RPMI8226 (cell line): ENCODE results near the gene KAZN.

Source experiments
- DNase-seq: peaks from one replicate; pipeline ENCODE4 v3.0.0-alpha.2; 2015

The KAZN gene

DNA sequence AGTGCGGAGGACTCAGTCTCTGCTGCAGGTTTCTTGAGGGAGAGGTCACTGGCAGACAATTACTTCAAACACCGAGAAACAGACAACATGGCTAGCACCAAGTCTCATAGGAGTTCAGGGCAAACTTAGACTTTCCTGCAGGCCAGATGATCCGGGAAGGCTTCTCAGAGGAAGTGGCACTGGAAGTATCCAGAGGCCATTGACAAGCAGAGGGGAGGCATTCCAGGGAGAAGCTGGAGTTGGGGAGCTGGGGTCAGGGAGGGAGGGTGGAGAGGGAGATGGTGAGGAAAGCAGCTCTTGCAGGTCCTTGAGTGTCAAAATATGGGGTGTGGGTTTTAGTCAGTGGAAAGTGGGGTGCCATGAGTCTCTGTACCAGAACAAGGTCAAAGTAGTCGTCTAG is 147.9 kb downstream of the KAZN start:
- DNase-seq, result no peak

DNA sequence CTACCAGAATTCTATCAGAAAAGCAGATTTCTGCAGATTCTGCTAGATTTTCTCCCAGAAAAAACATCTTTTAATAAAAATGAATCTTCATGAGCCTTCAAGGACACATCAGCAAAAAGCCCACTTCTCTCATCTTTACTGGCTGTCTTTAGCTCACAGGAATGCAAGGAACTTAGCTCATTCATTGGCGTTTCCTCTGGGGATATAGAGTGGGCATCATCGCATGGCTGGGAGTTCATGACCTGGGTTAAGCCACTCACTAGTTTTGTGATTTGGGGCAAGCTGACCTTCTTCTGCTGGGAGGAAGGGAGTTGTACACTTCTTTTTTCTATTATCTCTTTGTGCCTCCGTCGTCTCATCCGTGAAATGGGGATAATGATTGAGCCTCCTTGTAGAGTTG is 149.7 kb downstream of the KAZN start:
- DNase-seq, result no peak

DNA sequence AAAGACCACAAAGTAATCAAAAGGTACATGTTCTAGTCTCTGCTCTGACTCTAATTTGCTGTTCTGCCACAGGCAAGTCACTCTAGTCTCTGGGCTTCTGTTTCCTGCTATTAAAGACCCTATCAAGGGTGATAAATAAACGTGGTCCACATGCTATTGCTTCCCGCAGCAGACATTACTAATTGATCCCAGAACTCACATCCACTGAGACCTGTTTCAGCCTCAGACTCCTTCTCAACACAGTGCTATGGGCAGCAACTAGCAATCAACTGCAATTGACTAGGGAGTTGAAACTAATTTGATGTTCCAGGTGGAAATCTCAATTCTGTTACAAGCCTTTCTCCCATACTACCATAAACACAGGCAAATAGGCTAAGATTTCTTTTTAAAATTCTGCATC is 150.5 kb downstream of the KAZN start:
- no peak for DNase-seq

DNA sequence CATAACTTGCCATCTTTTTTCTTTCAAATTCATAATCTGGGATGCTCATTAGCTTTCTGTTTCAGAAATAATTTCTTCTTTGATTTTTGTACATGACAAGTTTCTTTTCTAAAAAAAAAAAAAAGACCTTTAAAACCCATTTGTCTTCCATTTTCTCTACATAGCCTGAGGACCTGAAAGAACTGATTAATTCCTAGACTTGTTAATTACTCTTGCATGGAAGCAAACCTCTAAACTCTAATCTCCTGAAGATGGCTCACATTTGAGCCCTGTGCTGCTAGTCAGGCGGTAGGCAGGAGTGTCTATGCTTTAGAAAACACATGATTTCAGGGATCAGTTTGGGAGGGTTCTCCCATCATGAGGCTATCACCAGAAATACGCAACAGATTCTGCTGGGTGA is 152.0 kb downstream of the KAZN start:
- DNase-seq, result no peak

DNA sequence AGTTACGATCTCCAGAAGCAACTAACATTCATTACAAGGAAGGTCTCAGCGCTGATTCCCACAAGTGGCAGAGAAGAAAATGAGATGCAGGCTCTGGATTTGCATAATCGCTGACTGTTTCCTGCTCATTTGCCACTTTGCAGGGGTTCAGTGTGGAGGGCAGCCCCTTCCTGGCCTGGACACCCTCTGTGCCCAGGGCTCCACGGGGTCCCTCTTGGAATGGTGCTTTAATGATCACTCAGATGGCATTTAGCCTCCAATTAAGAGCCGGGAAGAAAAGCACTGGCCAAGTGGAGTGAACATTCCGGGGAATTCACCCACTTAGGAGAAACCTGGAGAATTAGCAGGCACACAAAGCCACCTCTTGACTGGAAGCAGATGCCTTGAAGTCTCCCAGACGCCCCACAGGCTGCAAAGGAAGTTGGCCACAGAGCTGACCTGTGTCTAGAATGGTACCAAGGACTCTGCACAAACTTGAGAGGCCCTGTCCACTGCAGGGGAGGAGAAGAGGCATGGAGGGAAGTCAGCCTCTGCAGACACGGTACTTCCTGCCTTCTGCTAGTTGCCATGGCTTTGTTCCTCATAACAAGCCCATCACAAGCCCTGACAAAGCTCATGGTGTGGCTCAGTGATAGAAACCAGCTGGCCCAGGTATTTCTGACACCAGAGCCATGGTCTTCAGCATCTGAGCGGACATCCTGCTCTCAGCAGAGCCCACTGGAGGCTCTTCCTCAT is 157.2 kb downstream of the KAZN start:
- DNase-seq, result no peak

DNA sequence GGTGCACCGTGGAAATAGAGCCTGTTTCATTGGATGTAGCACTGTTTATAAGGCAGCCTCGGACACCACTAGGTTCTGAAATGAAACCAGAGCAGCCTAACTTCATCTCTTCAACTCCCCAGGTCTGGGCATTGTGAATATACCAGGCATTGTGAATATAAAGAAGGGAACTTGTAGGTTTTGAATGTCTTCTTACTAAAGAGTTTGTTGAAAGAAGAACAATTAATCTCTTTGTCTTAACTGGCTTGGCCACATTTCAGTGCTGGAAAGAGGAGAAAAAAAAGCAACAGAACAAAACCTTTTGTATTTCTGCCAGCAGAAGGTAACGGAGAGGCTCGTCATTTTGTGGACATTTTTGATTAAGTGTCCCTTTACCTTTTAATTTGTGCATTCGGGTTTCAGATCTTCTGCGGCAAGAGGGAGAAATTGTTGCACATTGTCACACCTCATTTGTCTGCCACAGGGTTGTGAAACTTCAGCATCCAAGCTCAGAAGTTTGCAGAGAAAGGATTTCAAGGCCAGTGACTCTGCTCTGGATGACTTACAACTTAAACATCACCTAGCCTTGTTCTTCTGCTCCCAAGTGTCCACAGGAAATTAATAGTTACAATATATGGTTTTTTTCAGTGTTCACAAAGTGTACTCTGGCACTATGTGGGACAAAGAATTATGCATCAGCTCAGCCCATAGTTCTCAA is 158.3 kb downstream of the KAZN start:
- no peak for DNase-seq

DNA sequence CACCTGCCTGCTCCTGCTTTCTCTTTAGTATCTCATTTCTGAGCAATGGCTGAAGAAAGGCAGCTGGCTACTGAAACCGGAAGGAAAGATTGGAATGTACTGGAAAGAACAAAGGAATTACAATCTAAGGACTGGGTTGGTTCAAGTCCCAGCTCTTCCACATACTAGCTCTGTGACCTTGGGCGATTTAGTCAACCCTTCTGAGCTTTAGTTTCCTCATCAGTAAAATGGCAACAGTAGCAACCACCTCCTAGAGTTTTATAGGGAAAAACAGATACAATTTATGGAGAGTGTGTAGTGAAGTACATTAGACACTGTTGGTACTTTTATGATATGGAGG is 158.8 kb downstream of the KAZN start:
- no peak for DNase-seq

DNA sequence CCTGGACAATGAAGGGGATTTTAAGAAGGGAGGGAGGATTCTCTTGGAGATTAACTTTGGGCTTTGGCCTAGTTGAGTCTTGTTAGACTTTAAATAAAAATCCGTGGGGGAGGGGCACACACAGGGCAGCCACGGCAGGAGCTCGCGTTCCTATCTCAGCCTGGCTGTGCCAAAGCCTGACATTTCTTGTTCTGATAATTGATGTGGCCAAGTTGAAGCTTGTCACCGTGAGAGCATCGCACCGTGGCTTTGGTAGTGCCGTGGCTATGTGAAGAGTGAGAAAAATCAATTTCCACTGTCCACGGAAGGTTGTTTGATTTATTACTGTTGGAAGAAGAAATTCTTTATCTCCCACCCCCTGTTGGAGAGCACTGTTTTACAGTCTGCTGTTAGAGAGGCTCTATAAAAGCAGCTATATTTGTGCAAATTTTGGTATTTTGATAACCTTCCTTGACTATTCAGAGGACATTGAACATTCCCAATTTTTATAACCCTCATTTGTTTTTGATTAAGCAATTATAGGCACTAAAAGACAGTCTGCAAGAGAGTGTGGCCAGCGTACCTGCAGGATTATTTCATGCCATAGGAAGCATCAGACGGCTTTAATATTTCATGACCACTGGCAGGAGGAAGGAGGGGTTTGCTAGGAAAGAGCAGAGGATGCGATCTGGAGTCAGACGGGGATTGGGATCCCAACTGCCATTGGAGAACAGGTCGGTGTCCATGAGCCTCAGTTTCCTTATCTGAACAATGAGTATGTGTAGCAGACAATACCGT is 160.7 kb downstream of the KAZN start:
- no peak for DNase-seq

DNA sequence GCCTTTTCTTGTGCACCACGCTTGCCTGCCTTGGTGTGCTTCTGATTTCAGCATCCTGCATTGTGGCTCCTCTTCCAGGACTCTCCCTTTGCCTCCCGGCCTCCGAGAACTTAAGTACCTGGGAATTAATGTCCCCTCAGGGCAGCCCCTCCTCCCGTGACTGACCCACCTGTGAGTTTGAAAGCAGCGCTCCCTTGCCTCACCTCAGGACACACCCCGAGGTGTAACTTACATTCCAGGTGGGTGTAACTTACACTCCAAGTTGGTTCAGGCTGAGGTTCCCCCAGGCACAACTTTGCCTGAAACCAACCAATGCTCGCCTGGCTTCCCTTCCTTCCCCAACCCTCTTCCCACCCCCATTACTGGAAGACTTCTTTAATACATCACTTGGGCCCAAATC is 161.4 kb downstream of the KAZN start:
- DNase-seq, result no peak

DNA sequence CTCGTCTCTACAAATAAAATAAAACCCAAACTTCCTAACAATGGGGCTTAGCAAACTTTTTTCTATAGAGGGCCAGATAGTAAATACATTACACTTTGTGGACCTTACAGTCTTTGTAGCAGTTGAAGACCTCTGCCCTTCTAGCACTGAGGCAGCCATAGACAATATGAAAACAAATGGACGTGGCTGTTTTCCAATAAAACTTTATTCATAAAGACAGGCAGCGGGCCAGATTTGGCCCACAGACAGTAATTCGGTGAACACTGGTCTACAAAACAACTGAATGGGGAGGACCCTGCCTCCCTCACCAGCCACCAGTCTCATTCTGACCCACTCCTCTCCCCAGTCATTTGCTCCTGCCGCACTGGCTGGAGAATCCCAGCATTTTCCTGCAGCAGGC is 162.3 kb downstream of the KAZN start:
- DNase-seq, result no peak

DNA sequence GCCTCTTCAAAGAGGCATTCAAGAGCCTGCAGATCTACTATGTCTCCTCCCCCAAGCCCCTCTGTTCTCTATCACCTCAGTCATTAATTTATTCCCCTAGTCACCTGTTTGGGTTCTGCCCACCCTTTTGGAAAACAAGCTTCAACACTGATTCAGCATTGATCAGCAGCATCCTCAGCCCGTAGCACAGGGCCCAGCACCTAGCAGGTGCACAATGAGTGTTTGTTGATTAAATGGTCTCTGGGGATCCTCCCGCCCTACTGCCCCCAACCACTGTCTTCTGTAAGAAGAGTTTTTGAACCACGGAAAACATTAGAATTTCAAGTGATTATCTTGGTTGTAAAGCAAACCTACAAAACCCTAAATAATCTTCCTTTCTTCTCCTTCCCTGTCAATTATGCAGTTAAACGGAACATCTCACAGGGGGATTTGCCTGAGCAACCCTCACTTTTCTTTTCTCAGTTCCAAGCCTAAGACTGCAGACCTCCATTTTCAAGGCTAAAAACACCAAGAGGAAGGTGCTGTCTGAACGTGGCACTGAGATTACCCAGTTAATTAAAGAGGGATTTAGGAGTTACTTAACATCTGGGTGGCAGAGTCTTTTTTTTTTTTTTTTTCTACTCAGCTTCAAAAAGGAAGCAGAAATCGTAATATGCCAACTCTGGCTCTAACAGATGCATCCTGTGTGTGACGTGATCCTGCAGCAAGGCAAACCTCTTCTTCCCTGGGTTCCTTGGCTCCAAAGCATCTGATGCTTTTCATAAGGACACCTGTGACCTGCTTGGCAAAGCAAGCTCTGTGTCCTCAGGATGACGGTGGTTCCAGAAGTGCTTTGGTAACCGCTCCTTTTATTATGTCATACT is 163.0 kb downstream of the KAZN start:
- no peak for DNase-seq

DNA sequence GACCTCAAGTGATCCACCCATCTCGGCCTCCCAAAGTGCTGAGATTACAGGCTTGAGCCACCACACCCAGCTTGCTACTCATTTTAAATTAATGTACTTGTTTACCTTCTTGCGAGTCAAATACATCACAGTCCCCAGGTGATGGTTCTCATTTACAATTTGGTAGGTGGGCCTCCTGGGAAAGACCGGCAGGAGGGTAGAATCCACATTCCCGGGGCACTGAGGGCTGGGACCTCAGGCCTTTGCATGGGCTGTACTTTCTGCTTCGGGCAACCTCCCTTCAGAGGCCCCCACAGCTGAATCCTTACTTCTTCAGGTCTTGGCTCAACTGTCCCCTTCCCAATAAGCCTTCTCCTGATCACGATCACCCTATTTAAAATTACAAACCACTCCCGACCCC is 165.5 kb downstream of the KAZN start:
- DNase-seq, result no peak

DNA sequence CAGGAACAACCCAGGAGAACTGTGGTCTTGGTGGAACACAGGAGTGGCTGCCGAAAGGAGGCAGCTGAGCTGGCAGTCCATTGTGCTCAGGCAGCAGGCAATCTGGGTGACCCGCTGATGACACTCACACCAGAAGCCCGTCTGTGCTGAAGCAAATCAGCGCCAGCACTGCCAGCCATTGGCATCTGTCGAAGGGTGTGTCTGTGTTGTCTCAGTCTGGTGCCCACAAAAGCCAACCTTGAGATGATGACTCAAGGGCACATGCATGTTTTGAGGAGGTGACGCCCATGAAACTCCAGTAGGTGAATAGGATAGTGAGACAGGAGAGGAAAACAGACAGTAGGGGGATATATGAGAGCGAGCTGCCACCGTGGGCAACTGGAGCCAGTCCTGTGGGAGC is 167.3 kb downstream of the KAZN start:
- DNase-seq, result no peak

DNA sequence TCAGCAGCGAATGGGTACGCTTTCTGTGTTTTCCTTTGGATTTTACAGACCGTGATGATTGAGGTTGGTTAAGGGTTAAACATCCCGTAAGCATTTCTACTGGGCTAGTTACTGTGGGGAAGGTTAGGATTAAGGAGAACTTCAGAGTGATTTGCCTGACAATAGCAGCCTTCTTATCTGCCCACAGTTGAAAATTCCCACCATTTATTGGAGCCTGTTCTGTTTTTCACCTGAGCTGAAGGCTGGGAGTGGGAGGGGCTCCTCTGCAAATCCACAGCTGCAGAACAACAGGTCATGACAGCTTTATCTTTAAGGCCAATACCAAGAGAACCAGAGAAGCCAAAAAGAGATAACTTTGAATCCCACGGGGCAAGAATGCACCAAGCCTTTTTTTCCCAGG is 168.6 kb downstream of the KAZN start:
- no peak for DNase-seq

DNA sequence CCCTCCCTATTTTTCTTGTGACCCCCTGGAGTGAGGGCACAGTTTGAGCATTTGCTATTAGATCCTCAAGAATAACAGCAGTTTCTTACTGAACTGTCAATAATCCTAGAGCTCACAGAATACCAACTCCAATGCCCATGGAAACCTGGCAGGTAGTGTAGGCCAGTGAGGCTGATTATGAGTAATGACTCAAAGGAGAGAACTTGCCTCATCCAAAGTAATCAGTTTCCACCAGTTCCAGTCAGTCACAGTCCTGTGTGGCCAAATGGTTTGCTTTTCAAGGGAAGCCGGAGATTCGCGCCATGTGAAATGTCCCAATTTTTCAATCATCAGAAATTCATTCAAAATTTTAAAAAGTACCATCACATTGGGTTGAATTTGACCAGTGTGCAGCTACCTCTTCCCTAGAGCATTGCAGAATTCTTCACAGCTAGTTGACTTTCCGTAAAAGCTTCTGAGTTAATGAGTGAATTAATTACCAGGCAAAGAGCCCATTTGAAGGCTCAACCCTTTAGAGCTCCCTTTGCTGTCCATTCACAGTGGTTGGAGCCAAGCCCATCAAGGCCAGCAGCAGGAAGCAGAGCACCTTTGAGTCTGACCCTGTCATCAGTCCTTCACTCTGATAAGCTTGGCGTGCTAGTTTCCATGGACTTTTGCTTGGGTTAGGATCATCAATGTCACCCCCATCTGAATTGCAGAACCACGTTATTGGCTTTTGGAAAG is 170.3 kb downstream of the KAZN start:
- no peak for DNase-seq

DNA sequence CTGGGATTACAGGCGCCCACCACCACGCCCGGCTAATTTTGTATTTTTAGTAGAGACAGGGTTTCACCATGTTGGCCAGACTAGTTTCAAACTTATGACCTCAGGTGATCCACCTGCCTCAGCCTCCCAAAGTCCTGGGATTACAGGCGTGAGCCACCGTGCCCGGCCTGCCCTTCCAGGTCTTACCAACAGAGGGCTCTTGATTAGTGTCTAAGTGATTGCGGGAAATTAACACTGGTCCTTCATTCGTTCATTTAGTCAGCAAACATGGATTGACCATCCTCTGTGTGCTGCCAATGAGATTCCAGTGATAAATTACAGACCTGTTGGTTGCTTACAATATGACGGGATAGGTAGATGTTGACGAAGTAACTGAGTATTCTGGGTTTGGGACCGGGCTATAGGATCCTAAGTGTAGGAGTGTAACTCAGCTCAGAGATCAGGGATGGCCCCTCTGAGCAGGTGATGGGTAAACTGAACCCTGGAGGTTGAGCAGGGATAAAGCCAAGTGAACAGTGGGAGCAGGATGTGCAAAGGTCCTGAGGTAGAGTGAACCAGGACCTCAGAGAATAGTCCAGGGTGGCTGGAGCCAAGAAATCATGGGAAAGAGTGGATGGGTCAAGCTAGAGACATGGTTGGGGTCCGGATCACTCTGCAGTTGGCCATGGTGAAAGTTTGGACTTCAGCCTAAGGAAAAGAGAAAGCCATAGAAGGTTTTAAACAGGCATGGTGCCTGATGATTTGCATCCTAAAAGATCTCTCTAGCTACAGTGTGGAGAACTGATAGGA is 171.2 kb downstream of the KAZN start:
- DNase-seq, result no peak

DNA sequence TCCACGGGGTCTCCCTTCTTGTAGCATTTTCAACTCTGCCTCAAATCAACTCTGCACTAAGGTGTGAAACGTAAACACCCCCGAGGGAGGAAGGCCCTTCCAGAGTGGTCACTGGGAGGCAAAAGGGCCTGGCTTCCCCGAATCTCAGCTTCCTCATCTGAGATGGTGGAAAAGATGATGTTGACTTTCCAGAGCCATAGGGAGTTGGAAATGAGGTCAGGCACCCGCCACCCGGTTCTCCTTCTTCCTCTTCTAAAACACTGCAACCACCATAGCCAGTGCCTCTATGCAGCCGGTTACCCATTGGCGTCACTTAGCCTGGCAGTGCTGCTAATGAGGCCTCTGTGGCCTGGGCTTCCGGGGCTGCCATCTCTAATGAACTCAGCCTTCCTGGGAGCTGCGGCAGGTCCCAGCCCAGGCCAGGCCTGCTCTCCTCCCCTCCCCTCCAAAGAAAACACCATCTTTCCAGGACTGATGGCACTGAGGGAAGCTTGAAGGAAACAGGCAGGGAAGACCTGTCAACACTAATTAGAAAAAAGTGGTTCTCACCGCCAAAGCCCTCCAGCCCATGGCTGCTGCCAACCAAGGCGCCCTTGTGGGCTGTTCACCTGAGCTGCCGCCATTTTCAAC is 175.0 kb downstream of the KAZN start:
- no peak for DNase-seq

DNA sequence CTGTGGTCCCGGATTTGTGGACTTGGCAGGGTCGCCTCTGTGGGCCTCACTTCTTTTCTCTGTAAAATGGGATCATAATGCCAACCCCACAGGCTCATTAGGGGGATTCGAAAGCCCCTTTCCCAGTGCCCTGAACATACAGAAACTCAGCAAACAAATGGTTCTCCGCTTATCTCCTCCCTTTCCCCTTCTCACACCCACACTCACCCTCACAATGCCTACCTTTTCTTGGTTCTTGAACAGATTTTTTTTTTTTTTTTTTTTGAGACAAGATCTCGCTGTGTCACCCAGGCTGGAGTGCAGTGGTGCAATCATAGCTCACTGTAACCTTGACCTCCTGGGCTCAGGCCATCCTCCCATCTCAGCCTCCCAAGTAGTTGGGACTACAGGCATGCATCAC is 175.7 kb downstream of the KAZN start:
- DNase-seq, result no peak

DNA sequence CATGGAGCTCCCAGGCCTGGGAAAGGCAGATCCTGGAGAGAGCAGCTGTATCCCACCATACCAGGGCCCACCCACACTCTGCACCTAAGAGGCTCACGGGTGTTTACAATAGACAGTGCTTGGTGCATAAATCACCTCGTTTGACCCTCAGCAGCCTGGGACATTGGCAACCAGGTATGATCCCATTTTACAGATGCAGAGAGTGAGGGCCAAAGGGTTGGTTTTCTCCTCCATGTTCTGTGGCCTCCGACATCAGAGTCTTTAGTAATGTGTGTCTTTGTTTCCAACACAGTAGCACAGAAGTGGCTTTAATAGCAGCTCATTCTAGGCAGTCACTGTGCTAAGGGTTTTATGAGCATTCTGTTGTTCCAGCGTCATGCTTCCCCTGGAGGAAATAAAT is 176.5 kb downstream of the KAZN start:
- no peak for DNase-seq

DNA sequence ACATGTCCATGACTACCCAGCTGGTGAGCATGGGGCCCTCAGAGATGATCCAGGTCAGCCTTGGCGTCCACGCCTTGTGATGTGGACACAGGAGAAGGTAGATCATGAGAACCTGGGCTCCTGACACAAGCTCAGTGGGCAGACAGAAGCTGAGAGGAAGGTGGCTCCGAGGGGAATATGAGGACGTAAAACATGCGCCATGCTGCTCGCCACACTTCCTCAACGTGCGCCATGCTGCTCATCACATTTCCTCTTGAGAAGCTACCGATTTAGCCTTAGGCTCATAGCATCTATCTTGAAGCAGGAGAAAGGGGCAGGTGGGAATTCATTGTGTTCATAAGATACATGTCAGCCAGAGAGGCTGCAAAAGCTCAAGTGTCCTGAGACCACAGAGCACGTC is 176.9 kb downstream of the KAZN start:
- DNase-seq, result no peak
